ENCODE data around the gene NFKBIE. TPM values are rescaled to one million over a fixed set of nuclear protein-coding genes. Genes with fewer than 3 reads are reported as not detected.

The NFKBIE gene
- total RNA-seq, 1 experiment from 2014 or later, result 9.7 TPM

DNA sequence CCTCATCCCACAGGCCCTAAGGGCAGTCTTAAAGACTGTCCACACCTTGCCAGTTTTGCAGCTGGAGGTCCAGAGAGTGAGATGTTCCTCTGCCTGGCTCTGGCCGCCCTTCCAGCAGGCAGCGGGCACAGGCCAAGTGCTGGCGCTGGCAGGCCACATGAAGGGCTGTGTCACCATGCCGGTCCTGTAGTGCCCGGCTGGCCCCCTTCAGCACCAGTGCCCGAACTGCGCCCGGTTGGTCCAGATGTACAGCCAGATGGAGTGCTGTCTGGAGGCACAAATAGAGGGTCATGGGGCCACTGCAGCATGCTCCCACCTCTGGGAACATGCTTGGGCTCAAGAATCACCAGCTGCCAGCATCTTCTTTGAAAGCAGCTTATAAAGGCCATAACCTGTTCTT is 3.8 kb downstream of the NFKBIE start:
- Histone ChIP-seq H3K23me2 (ENCODE audit: insufficient read length, low read depth, low read length, poor library complexity, severe bottlenecking) (peaks cover 16% of the 10 kb centered on the region), H3K9me3 (ENCODE audit: control insufficient read depth, low read depth, low read length) (no peaks in the 10 kb centered on the region), H3K14ac (ENCODE audit: insufficient read depth, low read length) (no peak overlapping the region), H3K4me2 (ENCODE audit: insufficient read depth, insufficient read length, low read length) (no peak overlapping the region), H3T11ph (ENCODE audit: low read length) (no peak overlapping the region), H2AFZ (ENCODE audit: low read length) (no peak overlapping the region), H2BK120ac (ENCODE audit: low read depth, low read length, poor library complexity, severe bottlenecking) (no peak overlapping the region), H3K79me2 (ENCODE audit: insufficient read depth, low read length) (no peaks in the 10 kb centered on the region), H2BK20ac (ENCODE audit: low read depth, low read length, poor library complexity, severe bottlenecking) (no peak overlapping the region), H2BK15ac (ENCODE audit: low read depth, low read length) (no peak overlapping the region), H3K4ac (ENCODE audit: low read depth, low read length) (no peak overlapping the region), H2AK5ac (ENCODE audit: insufficient read length, low read length) (no peak overlapping the region), H3K9ac (ENCODE audit: extremely low read depth, insufficient read length, low read length) (no peak overlapping the region), H3K18ac (ENCODE audit: insufficient read length, low read depth, low read length) (no peak overlapping the region), H4K8ac (replicated peaks; ENCODE audit: insufficient read length, low read depth, low read length) (no peak overlapping the region), H3K23ac (ENCODE audit: insufficient read length, low read depth, low read length) (no peak overlapping the region), H4K91ac (ENCODE audit: insufficient read length, low read depth, low read length) (no peak overlapping the region), H3K4me1 (ENCODE audit: insufficient read depth, low read length) (no peaks in the 10 kb centered on the region; the same call in 1 of the 2 replicates), H2BK5ac (ENCODE audit: insufficient read length, low read length) (no peak overlapping the region), H3K79me1 (ENCODE audit: insufficient read depth, low read depth, low read length, poor library complexity, severe bottlenecking) (no peaks in the 10 kb centered on the region), H3K56ac (ENCODE audit: insufficient read length, low read depth, low read length) (no peak overlapping the region), H4K20me1 (ENCODE audit: control insufficient read depth, insufficient read depth, insufficient read length) (no peaks in the 10 kb centered on the region), H4K5ac (ENCODE audit: insufficient read length, low read depth, low read length) (no peak overlapping the region), H3K27ac (ENCODE audit: insufficient read length, low read depth, low read length) (no peak overlapping the region), H3K27me3 (ENCODE audit: insufficient read depth, low read length) (no peaks in the 10 kb centered on the region), H2BK12ac (ENCODE audit: insufficient read length, low read depth, low read length) (no peak overlapping the region)
- no CpG with 5 or more reads among the region's 8 CpGs for WGBS (ENCODE audit: extremely low coverage, insufficient read length, low lambda C conversion rate)
- H3K9me3 Mint-ChIP-seq, result no peaks in the 10 kb centered on the region; a peak in 1 of 5 replicates
- H3K27ac Mint-ChIP-seq, result no peak overlapping the region
- H3K27me3 Mint-ChIP-seq (ENCODE audit: low read depth), result peaks cover 8% of the 10 kb centered on the region
- no peak overlapping the region for H3K4me3 Mint-ChIP-seq
- no peak for TF ChIP-seq CTCF (conservative IDR thresholded peaks at IDR 0.05)
- peaks cover 35% of the 10 kb centered on the region in 2 experiments for H3K4me1 Mint-ChIP-seq
- DNase-seq, result no peak
- peaks cover 0 to 18% (median 9%) of the 10 kb centered on the region in 3 experiments; a peak in 6 of 7 replicates for H3K36me3 Mint-ChIP-seq (ENCODE audit: insufficient read depth in 1 of 3, low read depth in 3 of 3)

All from H9 (cell line).